Measurements from ENCODE around the gene DOCK3.

- TF ChIP-seq POLR2AphosphoS5 (IDR thresholded peaks at IDR 0.05; ENCODE audit: low read depth, low read length) (no peak), POLR2A (IDR thresholded peaks at IDR 0.05; ENCODE audit: low read depth, low read length) (no peak), TAF1 (IDR thresholded peaks at IDR 0.05; ENCODE audit: low read depth, low read length) (no peak), SPI1 (IDR thresholded peaks at IDR 0.05; ENCODE audit: low read depth, low read length) (no peak), PAX5 (IDR thresholded peaks at IDR 0.05; ENCODE audit: insufficient read depth, low read length, severe bottlenecking) (no peak), POU2F2 (IDR thresholded peaks at IDR 0.05; ENCODE audit: low read depth, low read length) (no peak)
These were observed 209.0 kb downstream of the DOCK3 start for GRCh38 chr3:50883755-50884154.

Measured in GM12891 (cell line).